Transverse colon (tissue), 4 donors: ENCODE data around the gene RTP3. TPM values are rescaled to one million over a fixed set of nuclear protein-coding genes. Genes with fewer than 3 reads are reported as not detected.

ENCODE experiments used
- DNase-seq: peaks from one replicate; pipeline ENCODE4 v3.0.0-alpha.2; 2019
- H3K27ac ChIP-seq, 4 donors: fragments of 200-600 bp; sonication (generic); 2 replicates each; pipeline ENCODE4 v1.5.1; 2016 to 2018; ENCODE audit warnings: inconsistent platforms in 4 of 4
- H3K27me3 ChIP-seq: fragments of 200-600 bp; sonication (generic); 2 replicates; pipeline ENCODE4 v1.5.1; 2017; ENCODE audit warnings: inconsistent platforms
- H3K36me3 ChIP-seq, 4 donors: fragments of 200-600 bp; sonication (generic); 2 replicates each; pipeline ENCODE4 v1.5.1; 2017 to 2019; ENCODE audit warnings: inconsistent platforms in 4 of 4
- H3K4me1 ChIP-seq, 4 donors: fragments of 200-600 bp; sonication (generic); 2 replicates each; pipeline ENCODE4 v1.5.1; 2017 to 2020; ENCODE audit warnings: inconsistent platforms in 4 of 4
- H3K4me3 ChIP-seq, 4 donors: fragments of 200-600 bp; sonication (generic); 1 replicate in 1 of 4; 2 replicates in 3 of 4; pipeline versions ENCODE4 v1.5.1 to v1.6.1; 2017 to 2019; ENCODE audit warnings: inconsistent platforms in 4 of 4
- H3K9me3 ChIP-seq, 2 donors: fragments of 200-600 bp; sonication (generic); 2 replicates each; pipeline ENCODE4 v1.5.1; 2017 to 2019; ENCODE audit warnings: inconsistent platforms in 2 of 2
- EP300 ChIP-seq: sonication (generic); formaldehyde crosslinking; IDR thresholded peaks from one replicate; pipeline ENCODE4 v1.6.1; 2017; ENCODE audit warnings: antibody characterized with exemption, low read depth
- POLR2A ChIP-seq: fragments of 450-650 bp; IDR thresholded peaks from one replicate; pipeline ENCODE4 v1.6.1; 2016; ENCODE audit warnings: antibody characterized with exemption, mild to moderate bottlenecking, moderate library complexity
- POLR2AphosphoS5 ChIP-seq, 3 donors: sonication (generic); formaldehyde crosslinking; IDR thresholded peaks; one replicate each; pipeline ENCODE4 v1.6.1; 2016; ENCODE audit warnings: antibody characterized with exemption in 3 of 3
- WGBS, 2 donors: methylation state at CpG; one replicate each; pipeline ENCODE4 v1.1.5; 2018; ENCODE audit warnings: low coverage in 1 of 2; 5-methylcytosine and 5-hydroxymethylcytosine counted together
- in situ Hi-C, 4 donors: fragments of 200-750 bp; cut with MboI; loops; one replicate each; pipeline versions ENCODE4 v1.15.0 to v1.15.1; 2017; ENCODE audit warnings: low sequenced_read_pairs in 3 of 4, low pct_ligation_motif_present in 1 of 4, low pct_unique_long_range_greater_than_20kb in 1 of 4
- intact Hi-C: fragments of 100-400 bp; cut with DNase I; formaldehyde crosslinking; loops from one replicate; pipeline ENCODE4 v1.15.1; 2023; ENCODE audit warnings: low total_unique reads
- total RNA-seq, 4 donors: library from RNA; depleted of rRNA; stranded (reverse); fragments of >200 nt; gene quantifications; one replicate each; pipeline ENCODE4 v1.1.0, GENCODE V29; 2016
- TF ChIP-seq, protein P1 (sequence below), 5 experiments: fragments of 200-600 bp in 3 of 5; fragments of 450-650 bp in 2 of 5; sonication (generic) in 3 of 5; IDR thresholded peaks; 1 replicate in 2 of 5; 2 replicates in 3 of 5; pipeline ENCODE4 v1.5.1; 2016 to 2017; ENCODE audit warnings: antibody characterized with exemption in 5 of 5, inconsistent platforms in 3 of 5, mild to moderate bottlenecking in 2 of 5, moderate library complexity in 1 of 5

The RTP3 gene
- total RNA-seq, 4 donors from 2014 or later = not detected

DNA sequence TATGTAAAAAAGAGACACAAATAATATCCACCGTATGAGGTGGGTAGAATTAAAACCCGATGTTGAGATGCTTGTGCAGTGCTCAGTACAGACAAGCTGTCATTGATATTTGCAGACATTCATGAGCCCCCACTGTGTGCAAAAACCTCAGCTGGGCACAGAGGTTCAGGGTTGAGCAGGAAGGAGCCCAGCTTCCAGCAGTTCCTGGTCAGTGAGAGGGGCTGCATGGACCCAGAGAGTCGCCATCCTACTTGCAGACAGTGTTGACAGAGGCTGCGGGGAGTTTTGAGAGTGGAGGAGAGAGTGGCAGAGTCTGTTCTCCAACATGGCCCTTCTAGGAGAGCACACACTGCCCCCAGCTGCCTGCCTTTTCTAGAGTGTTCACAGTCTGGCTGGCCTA lies 26.9 kb upstream of the RTP3 start:
- no peaks in the 10 kb centered on the region for H3K36me3 ChIP-seq
- H3K4me1 ChIP-seq = no peaks in the 10 kb centered on the region
- no peaks in the 10 kb centered on the region for H3K9me3 ChIP-seq
- no peak overlapping the region for H3K27ac ChIP-seq
- WGBS, 2 donors = 85 to 92% methylated on average over 2 to 4 of the region's 4 CpGs
- DNase-seq = no peak
- TF ChIP-seq POLR2AphosphoS5 (IDR thresholded peaks at IDR 0.05) (no peak), POLR2A (no peak), EP300 (no peak)
- TF ChIP-seq, protein P1, sequence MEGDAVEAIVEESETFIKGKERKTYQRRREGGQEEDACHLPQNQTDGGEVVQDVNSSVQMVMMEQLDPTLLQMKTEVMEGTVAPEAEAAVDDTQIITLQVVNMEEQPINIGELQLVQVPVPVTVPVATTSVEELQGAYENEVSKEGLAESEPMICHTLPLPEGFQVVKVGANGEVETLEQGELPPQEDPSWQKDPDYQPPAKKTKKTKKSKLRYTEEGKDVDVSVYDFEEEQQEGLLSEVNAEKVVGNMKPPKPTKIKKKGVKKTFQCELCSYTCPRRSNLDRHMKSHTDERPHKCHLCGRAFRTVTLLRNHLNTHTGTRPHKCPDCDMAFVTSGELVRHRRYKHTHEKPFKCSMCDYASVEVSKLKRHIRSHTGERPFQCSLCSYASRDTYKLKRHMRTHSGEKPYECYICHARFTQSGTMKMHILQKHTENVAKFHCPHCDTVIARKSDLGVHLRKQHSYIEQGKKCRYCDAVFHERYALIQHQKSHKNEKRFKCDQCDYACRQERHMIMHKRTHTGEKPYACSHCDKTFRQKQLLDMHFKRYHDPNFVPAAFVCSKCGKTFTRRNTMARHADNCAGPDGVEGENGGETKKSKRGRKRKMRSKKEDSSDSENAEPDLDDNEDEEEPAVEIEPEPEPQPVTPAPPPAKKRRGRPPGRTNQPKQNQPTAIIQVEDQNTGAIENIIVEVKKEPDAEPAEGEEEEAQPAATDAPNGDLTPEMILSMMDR (IDR thresholded peaks at IDR 0.05) = no peak
- in situ Hi-C loops = no loop called here
- intact Hi-C loops = no loop called here
- no peak overlapping the region for H3K4me3 ChIP-seq
- H3K27me3 ChIP-seq = no peaks in the 10 kb centered on the region

GRCh38 chr3:46471371-46471914 lies 26.3 kb upstream of the RTP3 start:
- H3K36me3 ChIP-seq = no peaks in the 10 kb centered on the region
- intact Hi-C loops (no loop called here), in situ Hi-C loops (no loop called here)
- no peaks in the 10 kb centered on the region for H3K27me3 ChIP-seq
- H3K9me3 ChIP-seq = no peaks in the 10 kb centered on the region
- WGBS, 2 donors = 89 to 94% methylated on average over 3 to 5 of the region's 5 CpGs
- H3K27ac ChIP-seq = no peak overlapping the region
- no peak for DNase-seq
- H3K4me1 ChIP-seq = no peaks in the 10 kb centered on the region
- TF ChIP-seq POLR2AphosphoS5 (IDR thresholded peaks at IDR 0.05) (no peak), POLR2A (no peak), EP300 (no peak)
- TF ChIP-seq, protein P1 (IDR thresholded peaks at IDR 0.05) = no peak
- no peak overlapping the region for H3K4me3 ChIP-seq

GRCh38 chr3:46472736-46473135 lies 25.0 kb upstream of the RTP3 start:
- 100% methylated on average over 2 of the region's 2 CpGs; no CpG with 5 or more reads in 1 of the 2 donors for WGBS, 2 donors

DNA sequence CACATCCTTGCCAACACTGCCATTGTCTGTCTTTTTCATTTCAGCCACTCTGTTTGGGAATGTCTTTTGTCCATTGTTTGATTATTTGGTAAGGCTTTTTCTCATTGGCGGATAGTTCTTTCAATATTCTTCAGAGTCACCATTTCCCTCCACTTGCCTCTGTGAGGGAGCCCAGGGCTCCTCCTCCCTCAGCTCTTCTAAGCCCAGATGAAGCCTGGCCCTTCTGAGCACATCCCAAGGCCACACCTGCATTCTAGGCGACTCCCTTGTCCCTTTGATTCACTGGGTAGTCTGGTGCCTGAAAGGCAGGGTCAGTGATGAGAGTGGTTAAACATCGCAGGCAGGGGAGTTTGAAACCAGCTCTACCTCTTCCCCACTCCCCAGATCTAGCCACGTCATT lies 20.6 kb upstream of the RTP3 start:
- no peaks in the 10 kb centered on the region for H3K4me1 ChIP-seq
- intact Hi-C loops = no loop called here
- TF ChIP-seq EP300 (no peak), POLR2AphosphoS5 (IDR thresholded peaks at IDR 0.05) (no peak), POLR2A (no peak)
- TF ChIP-seq, protein P1 (IDR thresholded peaks at IDR 0.05) = no peak
- in situ Hi-C loops = no loop called here
- WGBS, 2 donors = 64 to 77% methylated on average over 2 to 4 of the region's 4 CpGs
- DNase-seq = no peak
- no peak overlapping the region for H3K27ac ChIP-seq
- H3K4me3 ChIP-seq = no peak overlapping the region
- no peaks in the 10 kb centered on the region for H3K27me3 ChIP-seq
- no peaks in the 10 kb centered on the region for H3K9me3 ChIP-seq
- no peaks in the 10 kb centered on the region for H3K36me3 ChIP-seq

More at GRCh38 chr3:46472736-46473135, 25.0 kb upstream of the RTP3 start:
- Histone ChIP-seq H3K27me3 (no peaks in the 10 kb centered on the region), H3K27ac (no peak overlapping the region), H3K36me3 (no peaks in the 10 kb centered on the region), H3K4me3 (no peak overlapping the region), H3K4me1 (no peaks in the 10 kb centered on the region), H3K9me3 (no peaks in the 10 kb centered on the region)
- intact Hi-C loops = no loop called here
- in situ Hi-C loops = no loop called here
- DNase-seq = no peak
- TF ChIP-seq POLR2A (no peak), POLR2AphosphoS5 (IDR thresholded peaks at IDR 0.05) (no peak), EP300 (no peak)
- TF ChIP-seq, protein P1 (IDR thresholded peaks at IDR 0.05) = no peak
